ENCODE data around the gene DYNC1H1.
"Not testable (repeated sequence)": the region's sequence is repeated elsewhere in the genome, so short reads cannot be mapped to it uniquely, and the experiment has no call there.

DNA sequence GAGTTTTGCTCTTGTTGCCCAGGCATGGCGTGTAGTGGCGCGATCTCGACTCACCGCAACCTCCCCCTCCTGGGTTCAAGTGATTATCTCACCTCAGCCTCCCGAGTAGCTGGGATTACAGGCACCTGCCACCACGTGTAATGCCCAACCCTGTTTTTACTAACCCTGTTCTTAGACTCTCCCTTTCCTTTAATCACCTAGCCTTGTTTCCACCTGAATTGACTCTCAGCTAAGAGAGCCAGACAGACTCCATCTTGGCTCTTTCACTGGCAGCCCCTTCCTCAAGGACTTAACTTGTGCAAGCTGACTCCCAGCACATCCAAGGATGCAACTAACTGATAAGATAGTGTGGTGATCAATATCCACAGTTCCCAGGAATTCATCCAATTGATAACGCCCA, 100.2 kb downstream of the DYNC1H1 start:
- TF ChIP-seq, protein P1, sequence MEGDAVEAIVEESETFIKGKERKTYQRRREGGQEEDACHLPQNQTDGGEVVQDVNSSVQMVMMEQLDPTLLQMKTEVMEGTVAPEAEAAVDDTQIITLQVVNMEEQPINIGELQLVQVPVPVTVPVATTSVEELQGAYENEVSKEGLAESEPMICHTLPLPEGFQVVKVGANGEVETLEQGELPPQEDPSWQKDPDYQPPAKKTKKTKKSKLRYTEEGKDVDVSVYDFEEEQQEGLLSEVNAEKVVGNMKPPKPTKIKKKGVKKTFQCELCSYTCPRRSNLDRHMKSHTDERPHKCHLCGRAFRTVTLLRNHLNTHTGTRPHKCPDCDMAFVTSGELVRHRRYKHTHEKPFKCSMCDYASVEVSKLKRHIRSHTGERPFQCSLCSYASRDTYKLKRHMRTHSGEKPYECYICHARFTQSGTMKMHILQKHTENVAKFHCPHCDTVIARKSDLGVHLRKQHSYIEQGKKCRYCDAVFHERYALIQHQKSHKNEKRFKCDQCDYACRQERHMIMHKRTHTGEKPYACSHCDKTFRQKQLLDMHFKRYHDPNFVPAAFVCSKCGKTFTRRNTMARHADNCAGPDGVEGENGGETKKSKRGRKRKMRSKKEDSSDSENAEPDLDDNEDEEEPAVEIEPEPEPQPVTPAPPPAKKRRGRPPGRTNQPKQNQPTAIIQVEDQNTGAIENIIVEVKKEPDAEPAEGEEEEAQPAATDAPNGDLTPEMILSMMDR (IDR thresholded peaks at IDR 0.05) = not testable (repeated sequence)
- not testable (repeated sequence) for TF ChIP-seq POLR2A (IDR thresholded peaks at IDR 0.05)
